ENCODE data around the gene CES3.
"Not testable (repeated sequence)": the region's sequence is repeated elsewhere in the genome, so short reads cannot be mapped to it uniquely, and the experiment has no call there.

- TF ChIP-seq CTCF (IDR thresholded peaks at IDR 0.05; ENCODE audit: insufficient read depth, low read length, poor library complexity, severe bottlenecking); EZH2phosphoT487 (conservative IDR thresholded peaks at IDR 0.05; ENCODE audit: low read length): not testable (repeated sequence)
These were observed 26.2 kb upstream of the CES3 start for GRCh38 chr16:66934839-66935313.
